Measurements from ENCODE around the gene KIAA0513.

The KIAA0513 gene

DNA sequence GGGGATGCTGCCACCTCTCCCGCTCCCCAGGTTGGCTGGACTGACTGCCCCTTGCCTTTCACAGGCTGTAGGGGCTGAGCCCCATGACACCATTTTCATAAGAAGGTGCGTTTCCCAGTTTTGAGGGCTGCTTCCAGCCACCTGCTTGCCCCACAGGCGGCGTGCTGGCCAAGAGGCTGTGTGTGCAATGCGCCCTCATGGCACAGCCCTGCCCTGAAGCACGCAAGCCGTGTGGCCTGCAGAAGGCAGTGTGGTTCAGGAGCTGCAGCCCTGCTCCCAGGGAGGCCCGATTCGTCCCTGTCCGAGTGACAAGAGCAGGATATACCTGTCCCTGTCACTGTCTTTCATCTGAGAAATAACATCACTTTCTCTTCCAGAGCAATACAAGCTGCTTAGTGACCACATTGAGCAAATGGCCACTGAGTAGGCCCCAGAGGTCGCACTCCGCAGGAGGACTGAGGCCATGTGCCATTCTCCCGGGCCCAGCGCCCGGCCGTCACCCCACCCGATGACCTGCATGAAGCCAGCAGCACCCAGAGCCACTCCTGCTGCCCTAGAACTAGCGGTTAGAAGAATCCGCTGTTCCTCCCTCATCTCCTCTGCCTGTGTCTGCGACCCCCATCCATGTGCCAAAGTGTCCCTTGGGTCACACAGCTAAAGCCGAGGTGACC lies 60.4 kb downstream of the KIAA0513 start:
- H3K9me3 ChIP-seq (replicated peaks; ENCODE audit: low read length): no peaks in the 10 kb centered on the region
- H3K27me3 ChIP-seq (ENCODE audit: control insufficient read depth, insufficient read depth, low read length): no peaks in the 10 kb centered on the region
- H3K4me2 ChIP-seq (ENCODE audit: low read length): no peak overlapping the region
- H3K36me3 ChIP-seq (ENCODE audit: insufficient read depth, low read length): peaks cover 2% of the 10 kb centered on the region
- H3K4me3 ChIP-seq (ENCODE audit: low read length): no peak overlapping the region
- no peak overlapping the region for H3K9ac ChIP-seq (ENCODE audit: low read depth, low read length)
- no peaks in the 10 kb centered on the region for H3K4me1 ChIP-seq (ENCODE audit: control insufficient read depth, insufficient read depth, low read length)

DNA sequence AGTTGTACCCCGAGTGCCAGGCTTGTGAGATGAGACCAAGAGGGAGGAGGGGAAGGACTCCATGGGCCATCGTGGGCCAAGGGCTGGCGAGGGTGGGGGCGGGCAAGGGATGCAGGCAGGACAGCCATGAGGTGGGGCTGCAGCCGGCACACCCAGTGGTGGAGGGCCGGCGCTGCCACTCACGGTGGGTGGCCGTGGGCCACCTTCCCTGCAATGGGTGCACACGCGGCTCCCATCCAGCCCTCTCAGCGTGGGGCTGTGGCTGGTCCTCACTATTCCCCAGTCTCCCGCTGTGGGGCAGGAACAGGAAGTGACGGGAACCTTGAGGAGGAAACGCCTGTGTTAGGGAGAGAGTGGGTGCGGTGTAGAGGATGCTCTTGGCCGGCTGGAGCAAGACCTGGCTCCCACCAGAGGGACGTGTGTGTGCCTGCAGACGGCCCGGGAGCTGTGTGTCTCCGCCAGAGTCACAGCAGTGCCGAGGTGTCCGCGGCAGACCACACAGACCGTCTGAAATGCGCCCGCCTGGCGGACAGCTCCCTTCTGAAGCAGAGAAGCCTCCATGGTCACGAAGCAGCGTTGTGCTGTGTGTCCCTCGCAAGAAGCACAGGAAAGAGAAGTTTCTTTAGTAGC lies 61.1 kb downstream of the KIAA0513 start:
- no peak overlapping the region for H3K9ac ChIP-seq (ENCODE audit: low read depth, low read length)
- H3K4me1 ChIP-seq (ENCODE audit: control insufficient read depth, insufficient read depth, low read length): no peaks in the 10 kb centered on the region
- H3K27me3 ChIP-seq (ENCODE audit: control insufficient read depth, insufficient read depth, low read length): peaks cover 6% of the 10 kb centered on the region
- peaks cover 2% of the 10 kb centered on the region for H3K36me3 ChIP-seq (ENCODE audit: insufficient read depth, low read length)
- H3K9me3 ChIP-seq (replicated peaks; ENCODE audit: low read length): no peaks in the 10 kb centered on the region
- H3K4me3 ChIP-seq (ENCODE audit: low read length): no peak overlapping the region
- H3K4me2 ChIP-seq (ENCODE audit: low read length): no peak overlapping the region

DNA sequence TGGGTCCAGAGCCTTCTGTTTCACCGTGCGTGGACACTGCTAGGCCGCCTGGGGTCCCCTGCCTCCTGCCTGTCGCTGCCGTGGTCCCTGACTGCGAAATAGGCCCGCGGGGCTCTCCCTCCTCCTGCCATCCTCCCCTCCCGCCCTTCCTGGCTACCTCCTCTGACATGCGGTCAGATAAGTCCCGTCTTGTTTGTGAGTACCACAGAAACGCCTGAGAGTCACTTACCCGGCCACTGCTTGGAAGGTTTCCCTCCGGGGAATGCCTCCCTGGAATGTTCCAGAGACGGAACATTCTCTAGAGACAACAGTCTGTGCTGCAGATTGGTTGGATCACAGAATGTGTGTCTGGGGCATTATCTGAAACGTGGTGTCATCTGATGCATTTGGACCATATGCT lies 61.9 kb downstream of the KIAA0513 start:
- Histone ChIP-seq H3K4me3 (ENCODE audit: low read length) (no peak overlapping the region), H3K4me1 (ENCODE audit: control insufficient read depth, insufficient read depth, low read length) (no peaks in the 10 kb centered on the region)

DNA sequence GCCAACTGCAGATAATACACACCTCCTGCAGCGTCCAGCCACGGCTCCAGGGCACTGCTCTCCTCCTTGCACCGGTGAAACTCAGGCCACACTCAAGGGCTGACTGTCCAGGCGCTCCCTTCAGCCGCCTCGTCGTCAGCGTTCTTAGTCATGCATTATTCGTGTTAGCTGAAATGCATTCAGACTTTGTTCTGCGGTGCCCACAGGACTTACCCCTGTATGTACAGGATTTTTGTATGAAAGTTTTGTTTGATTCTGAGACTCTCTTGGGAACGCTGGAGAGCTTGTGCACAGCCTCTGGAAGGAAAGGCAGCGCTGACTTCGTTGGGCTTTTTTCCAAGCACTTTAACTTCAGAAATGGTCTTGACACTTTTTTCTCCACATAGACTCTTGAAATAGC lies 62.6 kb downstream of the KIAA0513 start:
- Histone ChIP-seq H3K4me2 (ENCODE audit: low read length) (no peak overlapping the region), H3K4me1 (ENCODE audit: control insufficient read depth, insufficient read depth, low read length) (no peaks in the 10 kb centered on the region), H3K4me3 (ENCODE audit: low read length) (no peak overlapping the region), H3K9ac (ENCODE audit: low read depth, low read length) (no peak overlapping the region), H3K27me3 (ENCODE audit: control insufficient read depth, insufficient read depth, low read length) (peaks cover 10% of the 10 kb centered on the region), H3K36me3 (ENCODE audit: insufficient read depth, low read length) (peaks cover 2% of the 10 kb centered on the region), H3K9me3 (replicated peaks; ENCODE audit: low read length) (no peaks in the 10 kb centered on the region)

More for the DNA sequence above, 61.9 kb downstream of the KIAA0513 start:
- H3K27me3 ChIP-seq (ENCODE audit: control insufficient read depth, insufficient read depth, low read length): peaks cover 9% of the 10 kb centered on the region
- H3K9me3 ChIP-seq (replicated peaks; ENCODE audit: low read length): no peaks in the 10 kb centered on the region
- no peak overlapping the region for H3K9ac ChIP-seq (ENCODE audit: low read depth, low read length)
- H3K4me2 ChIP-seq (ENCODE audit: low read length): no peak overlapping the region
- H3K36me3 ChIP-seq (ENCODE audit: insufficient read depth, low read length): peaks cover 2% of the 10 kb centered on the region

DNA sequence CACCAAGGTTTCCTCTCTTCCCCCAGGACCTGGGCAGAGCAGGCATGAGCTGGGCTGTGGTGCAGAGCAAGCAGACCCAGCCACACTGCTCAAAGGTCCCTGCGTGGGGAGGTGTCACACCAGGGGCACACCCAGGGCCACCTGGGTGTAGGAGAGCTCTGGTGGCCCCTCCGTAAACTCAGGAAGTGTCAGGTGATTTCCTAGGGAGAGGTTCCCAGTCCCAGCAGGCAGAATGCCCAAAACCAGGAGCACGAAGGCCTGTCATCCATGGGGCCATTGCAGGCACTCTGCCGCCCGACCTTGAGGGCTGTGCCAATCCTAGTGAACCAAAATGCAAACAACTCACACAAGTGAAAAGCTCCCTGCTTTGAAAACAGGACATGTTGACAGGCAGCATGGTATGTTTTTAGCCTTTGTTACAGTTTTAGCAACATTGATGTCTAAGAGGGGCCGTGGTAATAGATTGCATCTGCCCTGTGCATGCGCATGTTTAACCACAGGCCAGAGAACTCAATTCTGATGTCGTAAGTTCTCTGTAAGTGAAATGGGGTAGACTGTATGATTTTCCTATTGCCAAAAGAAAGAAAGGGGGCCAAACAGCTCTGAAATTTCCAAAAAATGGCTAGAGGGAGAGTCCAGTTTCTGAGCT lies 63.4 kb downstream of the KIAA0513 start:
- Histone ChIP-seq H3K9ac (ENCODE audit: low read depth, low read length) (no peak overlapping the region), H3K4me2 (ENCODE audit: low read length) (no peak overlapping the region), H3K4me1 (ENCODE audit: control insufficient read depth, insufficient read depth, low read length) (no peaks in the 10 kb centered on the region), H3K4me3 (ENCODE audit: low read length) (no peak overlapping the region), H3K27me3 (ENCODE audit: control insufficient read depth, insufficient read depth, low read length) (peaks cover 10% of the 10 kb centered on the region), H3K9me3 (replicated peaks; ENCODE audit: low read length) (no peaks in the 10 kb centered on the region), H3K36me3 (ENCODE audit: insufficient read depth, low read length) (peaks cover 2% of the 10 kb centered on the region)

DNA sequence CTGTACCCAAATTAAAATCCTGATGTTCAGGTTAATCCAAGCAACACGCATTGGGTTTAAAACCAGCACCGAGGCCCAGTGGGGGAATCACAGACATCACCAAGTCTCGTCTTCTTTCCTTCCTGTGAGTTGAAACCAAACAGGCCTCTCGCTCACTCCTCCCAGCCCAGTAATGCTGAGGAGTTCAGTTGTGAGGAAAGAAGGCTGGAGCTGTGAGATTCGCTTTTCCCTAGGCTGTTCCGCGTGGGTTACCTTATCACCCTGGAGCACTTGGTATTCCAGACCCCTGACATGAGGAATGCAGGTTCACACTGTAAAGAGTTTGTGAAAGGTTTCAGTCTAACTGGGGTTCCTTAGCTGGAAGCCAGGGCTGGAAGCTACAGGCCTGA lies 63.9 kb downstream of the KIAA0513 start:
- Histone ChIP-seq H3K9me3 (replicated peaks; ENCODE audit: low read length) (no peaks in the 10 kb centered on the region), H3K9ac (ENCODE audit: low read depth, low read length) (no peak overlapping the region), H3K36me3 (ENCODE audit: insufficient read depth, low read length) (peaks cover 2% of the 10 kb centered on the region), H3K4me2 (ENCODE audit: low read length) (no peak overlapping the region), H3K27me3 (ENCODE audit: control insufficient read depth, insufficient read depth, low read length) (peaks cover 13% of the 10 kb centered on the region), H3K4me1 (ENCODE audit: control insufficient read depth, insufficient read depth, low read length) (no peaks in the 10 kb centered on the region), H3K4me3 (ENCODE audit: low read length) (no peak overlapping the region)

DNA sequence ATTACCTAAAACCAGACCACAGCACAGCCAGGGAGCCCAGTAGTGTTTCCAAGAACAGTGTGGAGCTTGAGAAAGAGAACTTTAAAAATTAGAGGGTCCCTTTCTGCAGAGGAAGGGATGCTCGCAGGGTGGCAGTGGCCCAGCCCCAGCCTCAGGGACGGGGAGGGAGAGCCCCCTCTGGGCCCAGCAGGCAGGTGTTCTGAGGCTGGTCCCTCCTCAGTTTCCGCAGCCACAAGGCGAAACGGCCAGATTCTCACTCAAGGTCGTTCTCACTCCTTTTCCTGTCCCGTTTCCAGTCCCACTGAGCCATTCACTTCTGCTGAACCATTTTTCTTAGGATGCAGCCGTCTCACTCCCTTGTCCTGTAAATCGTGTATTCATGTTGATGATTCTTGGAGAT lies 64.7 kb downstream of the KIAA0513 start:
- Histone ChIP-seq H3K4me3 (ENCODE audit: low read length) (no peak overlapping the region), H3K27me3 (ENCODE audit: control insufficient read depth, insufficient read depth, low read length) (peaks cover 21% of the 10 kb centered on the region), H3K9me3 (replicated peaks; ENCODE audit: low read length) (no peaks in the 10 kb centered on the region), H3K9ac (ENCODE audit: low read depth, low read length) (no peak overlapping the region), H3K36me3 (ENCODE audit: insufficient read depth, low read length) (peaks cover 2% of the 10 kb centered on the region), H3K4me1 (ENCODE audit: control insufficient read depth, insufficient read depth, low read length) (no peaks in the 10 kb centered on the region), H3K4me2 (ENCODE audit: low read length) (no peak overlapping the region)

DNA sequence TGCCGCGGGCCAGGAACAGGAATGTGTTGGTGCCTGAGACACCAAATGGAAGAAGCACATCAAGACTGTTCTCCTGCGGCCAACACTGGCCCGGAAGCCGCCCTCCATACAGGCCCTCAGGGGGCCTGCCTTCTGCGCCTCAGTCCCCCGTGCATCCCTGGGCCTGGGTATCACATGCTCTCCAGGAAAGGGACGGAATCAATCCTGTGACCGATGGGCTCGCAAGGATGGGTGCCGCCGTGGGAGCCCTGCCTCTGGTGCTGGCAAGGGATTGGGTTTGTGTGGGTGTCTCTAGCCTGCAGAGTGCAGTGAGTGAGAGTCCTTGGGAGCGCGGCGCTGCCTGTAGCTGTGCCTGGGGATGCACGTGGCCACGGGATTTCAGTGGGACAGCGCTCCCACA lies 65.3 kb downstream of the KIAA0513 start:
- H3K4me3 ChIP-seq (ENCODE audit: low read length): no peak overlapping the region
- no peaks in the 10 kb centered on the region for H3K9me3 ChIP-seq (replicated peaks; ENCODE audit: low read length)
- H3K4me1 ChIP-seq (ENCODE audit: control insufficient read depth, insufficient read depth, low read length): no peaks in the 10 kb centered on the region
- H3K36me3 ChIP-seq (ENCODE audit: insufficient read depth, low read length): peaks cover 2% of the 10 kb centered on the region
- H3K4me2 ChIP-seq (ENCODE audit: low read length): no peak overlapping the region
- H3K27me3 ChIP-seq (ENCODE audit: control insufficient read depth, insufficient read depth, low read length): peaks cover 26% of the 10 kb centered on the region
- H3K9ac ChIP-seq (ENCODE audit: low read depth, low read length): no peak overlapping the region

DNA sequence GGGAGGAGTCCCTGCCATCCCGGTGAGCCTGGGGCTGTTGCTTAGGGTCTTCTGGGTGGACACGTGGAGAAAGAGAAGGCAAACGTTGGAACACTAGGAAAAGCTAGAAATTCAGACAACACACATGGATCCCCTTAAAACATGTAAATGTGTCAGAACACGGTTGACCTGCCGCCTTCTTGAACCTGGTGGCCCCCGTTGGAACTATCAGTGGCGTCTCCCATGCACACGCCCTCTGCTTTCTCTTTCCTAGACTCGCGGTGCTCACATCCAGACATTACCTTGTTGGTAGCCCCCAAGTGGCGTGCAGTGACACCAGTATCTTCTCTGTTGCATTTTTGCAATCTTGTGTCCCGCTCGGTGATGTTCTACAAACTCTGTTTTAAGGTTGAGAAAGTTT lies 66.1 kb downstream of the KIAA0513 start:
- Histone ChIP-seq H3K9ac (ENCODE audit: low read depth, low read length) (no peak overlapping the region), H3K4me3 (ENCODE audit: low read length) (no peak overlapping the region), H3K36me3 (ENCODE audit: insufficient read depth, low read length) (peaks cover 2% of the 10 kb centered on the region), H3K4me2 (ENCODE audit: low read length) (no peak overlapping the region), H3K4me1 (ENCODE audit: control insufficient read depth, insufficient read depth, low read length) (no peaks in the 10 kb centered on the region), H3K9me3 (replicated peaks; ENCODE audit: low read length) (no peaks in the 10 kb centered on the region), H3K27me3 (ENCODE audit: control insufficient read depth, insufficient read depth, low read length) (peaks cover 34% of the 10 kb centered on the region)

DNA sequence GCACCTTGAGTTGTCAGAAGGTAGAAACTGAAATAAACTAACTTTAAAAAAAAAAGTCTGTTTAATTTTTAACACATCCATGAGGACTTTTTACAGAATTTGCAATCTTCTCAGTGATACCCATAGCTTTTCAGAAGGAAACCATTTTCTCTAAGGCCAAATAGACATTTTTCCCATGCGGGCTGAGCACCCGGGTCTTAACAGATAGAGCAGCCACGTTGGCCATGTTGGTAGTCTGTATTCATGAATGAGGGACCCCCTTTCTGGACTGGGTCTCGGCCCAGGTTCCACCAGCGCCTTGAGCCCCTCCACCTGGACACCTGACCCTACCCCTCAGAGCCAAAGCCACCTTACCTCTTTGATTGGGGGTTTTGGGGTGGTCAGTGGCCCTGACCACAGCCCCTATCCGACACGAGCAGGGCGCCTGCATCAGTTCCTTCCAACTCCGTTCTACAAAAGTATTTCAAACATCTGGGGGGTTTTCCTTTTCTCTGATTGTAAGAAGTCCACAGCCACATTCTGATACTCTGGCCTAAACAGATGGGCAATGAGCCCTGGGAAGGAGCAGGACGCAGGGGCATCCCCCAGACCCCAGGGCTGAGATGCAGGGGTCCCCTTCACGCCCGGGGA lies 66.7 kb downstream of the KIAA0513 start:
- Histone ChIP-seq H3K4me3 (ENCODE audit: low read length) (no peak overlapping the region), H3K27me3 (ENCODE audit: control insufficient read depth, insufficient read depth, low read length) (peaks cover 36% of the 10 kb centered on the region), H3K4me2 (ENCODE audit: low read length) (no peak overlapping the region), H3K9me3 (replicated peaks; ENCODE audit: low read length) (no peaks in the 10 kb centered on the region), H3K4me1 (ENCODE audit: control insufficient read depth, insufficient read depth, low read length) (no peaks in the 10 kb centered on the region), H3K36me3 (ENCODE audit: insufficient read depth, low read length) (no peaks in the 10 kb centered on the region), H3K9ac (ENCODE audit: low read depth, low read length) (no peak overlapping the region)

DNA sequence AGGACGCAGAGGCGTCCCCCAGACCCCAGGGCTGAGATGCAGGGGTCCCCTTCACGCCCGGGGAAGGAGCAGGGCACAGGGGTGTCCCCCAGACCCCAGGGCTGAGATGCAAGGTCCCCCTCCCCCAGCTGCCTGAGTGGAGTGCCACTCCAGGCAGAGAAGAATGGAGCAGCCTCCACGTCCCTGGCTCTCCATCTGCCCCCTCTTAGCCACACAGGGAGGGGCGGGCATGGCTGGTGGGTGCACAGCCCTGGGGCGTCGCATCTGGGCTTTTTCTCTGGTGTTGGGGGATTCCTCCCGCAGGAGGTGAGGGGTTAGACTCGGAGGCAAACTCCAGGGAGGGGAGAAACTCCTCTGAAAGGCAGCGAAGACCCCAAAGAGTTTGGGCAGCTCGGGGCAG lies 67.2 kb downstream of the KIAA0513 start:
- no peak overlapping the region for H3K4me2 ChIP-seq (ENCODE audit: low read length)
- no peaks in the 10 kb centered on the region for H3K36me3 ChIP-seq (ENCODE audit: insufficient read depth, low read length)
- no peaks in the 10 kb centered on the region for H3K4me1 ChIP-seq (ENCODE audit: control insufficient read depth, insufficient read depth, low read length)
- no peaks in the 10 kb centered on the region for H3K9me3 ChIP-seq (replicated peaks; ENCODE audit: low read length)
- H3K9ac ChIP-seq (ENCODE audit: low read depth, low read length): no peak overlapping the region
- peaks cover 36% of the 10 kb centered on the region for H3K27me3 ChIP-seq (ENCODE audit: control insufficient read depth, insufficient read depth, low read length)
- H3K4me3 ChIP-seq (ENCODE audit: low read length): no peak overlapping the region

Data from skeletal muscle satellite cell (primary cell).